HG02610 (cell line): Measurements from ENCODE around the gene BRSK2.

Experiments used
- ATAC-seq: cut with Tn5 transposase; IDR thresholded peaks from one replicate; pipeline ENCODE4 v1.9.1; 2021; ENCODE audit warnings: mild to moderate bottlenecking, moderate library complexity; ENCODE audit not compliant: unreplicated experiment

BRSK2 gene

GRCh38 chr11:1493650-1494244 lies 104.0 kb downstream of the BRSK2 start:
- ATAC-seq: no peak

- no peak for ATAC-seq
Measured at GRCh38 chr11:1494650-1495049, 104.9 kb downstream of the BRSK2 start.

GRCh38 chr11:1496091-1496760 lies 106.5 kb downstream of the BRSK2 start:
- ATAC-seq: no peak

GRCh38 chr11:1496761-1497095 lies 107.0 kb downstream of the BRSK2 start:
- ATAC-seq: no peak

- ATAC-seq: no peak
Measured at GRCh38 chr11:1497600-1497999, 107.9 kb downstream of the BRSK2 start.

GRCh38 chr11:1498262-1498661 lies 108.5 kb downstream of the BRSK2 start:
- ATAC-seq: no peak

GRCh38 chr11:1499261-1499890 lies 109.6 kb downstream of the BRSK2 start:
- no peak for ATAC-seq

GRCh38 chr11:1499899-1500298 lies 110.2 kb downstream of the BRSK2 start:
- ATAC-seq: no peak

- no peak for ATAC-seq
Measured at GRCh38 chr11:1500466-1501420, 111.0 kb downstream of the BRSK2 start.

GRCh38 chr11:1501421-1502167 lies 111.9 kb downstream of the BRSK2 start:
- ATAC-seq: no peak

GRCh38 chr11:1502168-1502953 lies 112.6 kb downstream of the BRSK2 start:
- no peak for ATAC-seq

GRCh38 chr11:1502954-1503707 lies 113.4 kb downstream of the BRSK2 start:
- no peak for ATAC-seq

- no peak for ATAC-seq
Measured at GRCh38 chr11:1503708-1504104, 114.0 kb downstream of the BRSK2 start.

- no peak for ATAC-seq
Measured at GRCh38 chr11:1504138-1504537, 114.4 kb downstream of the BRSK2 start.

- no peak for ATAC-seq
Measured at GRCh38 chr11:1504581-1505290, 115.0 kb downstream of the BRSK2 start.

- no peak for ATAC-seq
Measured at GRCh38 chr11:1505480-1505879, 115.7 kb downstream of the BRSK2 start.

- no peak for ATAC-seq
Measured at GRCh38 chr11:1506981-1507380, 117.2 kb downstream of the BRSK2 start.

GRCh38 chr11:1507381-1508140 lies 117.8 kb downstream of the BRSK2 start:
- ATAC-seq: no peak
